GM18868 (cell line): Measurements from ENCODE around the gene KCNQ1OT1.

Experiments used
- ATAC-seq: cut with Tn5 transposase; IDR thresholded peaks from one replicate; pipeline ENCODE4 v1.9.1; 2021; ENCODE audit warnings: mild to moderate bottlenecking, moderate library complexity; ENCODE audit not compliant: unreplicated experiment

Gene KCNQ1OT1

DNA sequence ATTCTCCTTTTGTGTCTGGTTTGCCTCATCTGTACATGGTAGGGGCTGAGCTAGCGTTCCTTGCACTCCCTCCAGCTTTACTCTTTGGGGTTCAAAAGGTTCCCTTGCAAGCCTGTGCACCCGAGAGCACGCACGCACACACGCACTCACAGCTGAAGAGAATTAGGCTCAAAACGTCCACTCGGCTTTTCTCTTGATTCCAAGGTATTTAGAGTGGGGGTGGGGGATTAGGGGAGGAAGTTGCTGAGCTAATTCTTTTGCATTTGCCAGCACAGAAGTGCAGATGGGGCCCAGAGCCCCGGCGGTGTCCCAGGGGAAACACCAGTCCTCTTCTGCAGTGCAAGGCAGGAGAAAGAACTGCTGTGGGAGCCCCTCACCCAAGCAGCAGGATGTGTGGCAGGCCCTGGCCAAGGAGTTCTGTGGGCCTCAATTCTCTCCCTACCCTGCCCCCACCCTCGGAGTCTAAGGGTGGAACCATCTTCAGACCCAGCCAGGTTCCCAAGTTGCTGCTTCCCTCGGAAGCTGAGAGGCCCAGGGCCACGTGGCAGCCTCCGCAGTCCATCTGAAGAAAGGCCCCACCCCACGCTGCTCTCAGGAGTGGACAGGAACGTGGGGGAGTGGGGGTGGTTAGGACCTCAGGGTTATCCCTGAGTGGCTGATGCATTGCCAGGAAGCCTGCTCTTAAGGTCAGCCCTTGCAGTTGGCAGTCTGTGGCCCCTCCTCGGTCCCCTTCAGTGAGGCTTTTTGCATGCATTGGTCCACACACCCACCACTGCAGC, 3.8 kb upstream of the KCNQ1OT1 start:
- ATAC-seq: no peak

DNA sequence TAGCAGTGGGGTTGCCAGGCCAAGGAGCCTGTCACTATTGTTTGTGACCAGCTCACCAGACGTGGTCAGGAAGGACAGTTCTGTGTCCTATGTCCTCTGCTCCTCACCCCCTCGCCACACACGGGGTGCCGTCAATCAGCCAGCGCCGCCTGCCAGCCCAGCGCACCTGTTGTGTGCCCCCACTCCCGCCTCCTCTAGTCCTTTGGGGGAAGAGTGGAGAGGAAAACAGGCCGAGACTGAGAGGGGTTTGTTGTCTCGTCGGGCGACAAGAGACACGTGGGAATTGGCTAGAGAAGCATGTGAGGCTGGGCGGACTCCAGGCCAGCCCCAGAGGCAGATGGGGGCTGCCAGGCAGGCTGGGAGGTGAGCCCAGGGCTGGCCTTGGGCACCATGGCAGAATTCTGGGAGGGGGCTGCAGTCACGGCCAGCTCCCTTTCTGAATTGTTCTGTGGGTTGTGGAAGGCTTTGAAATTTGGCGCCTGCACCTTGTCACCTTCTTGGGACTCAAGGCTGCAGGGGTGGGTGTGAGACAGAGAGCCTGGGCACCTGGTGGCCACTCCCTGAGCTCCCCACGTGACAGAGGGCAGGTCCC, 3.1 kb upstream of the KCNQ1OT1 start:
- no peak for ATAC-seq

DNA sequence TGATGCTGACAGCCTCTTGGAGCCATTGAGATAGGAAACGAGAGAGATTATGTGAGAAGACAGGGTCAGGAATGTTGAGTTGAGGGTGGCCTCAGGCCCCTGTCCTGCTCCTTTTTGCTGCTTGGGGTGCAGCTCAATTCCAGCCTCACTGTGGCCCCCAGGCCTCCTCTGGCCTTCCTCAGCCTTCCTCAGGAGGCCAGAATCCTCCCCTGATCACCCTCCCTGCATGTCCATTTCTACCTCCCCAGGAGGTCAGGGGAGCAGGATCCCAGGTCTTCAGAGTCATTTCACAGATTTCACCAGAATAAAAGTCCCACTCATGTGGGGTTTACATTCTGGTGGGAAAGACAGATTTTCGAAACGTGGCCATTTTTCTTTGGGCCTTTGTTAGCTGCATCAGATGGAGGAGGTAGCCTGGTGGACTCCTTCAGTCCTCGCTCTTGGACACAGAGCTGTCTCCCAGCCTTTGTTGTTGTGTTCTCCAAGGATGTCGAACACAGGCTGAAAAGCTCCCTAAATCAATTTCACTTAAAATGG, 2.2 kb upstream of the KCNQ1OT1 start:
- no peak for ATAC-seq

DNA sequence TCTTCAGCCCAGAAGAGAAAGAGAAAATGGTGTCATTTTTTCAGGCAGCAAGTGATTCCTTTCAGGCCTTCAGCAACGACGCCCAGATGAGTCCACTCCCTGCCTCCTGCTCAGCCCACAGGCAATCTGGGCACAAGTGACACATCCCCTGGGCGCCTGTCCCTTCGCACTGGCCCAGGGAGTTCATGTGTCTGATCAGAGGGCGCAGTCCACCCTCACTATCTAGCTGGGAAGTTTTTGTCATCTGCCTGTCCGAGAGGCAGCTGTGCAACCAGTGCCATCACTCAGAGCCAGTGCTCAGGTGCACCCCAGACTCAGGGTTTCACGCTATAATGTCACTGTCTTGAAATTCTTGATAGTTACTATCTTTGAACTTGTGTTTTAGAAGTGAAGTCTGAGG, 1.4 kb upstream of the KCNQ1OT1 start:
- ATAC-seq: no peak

DNA sequence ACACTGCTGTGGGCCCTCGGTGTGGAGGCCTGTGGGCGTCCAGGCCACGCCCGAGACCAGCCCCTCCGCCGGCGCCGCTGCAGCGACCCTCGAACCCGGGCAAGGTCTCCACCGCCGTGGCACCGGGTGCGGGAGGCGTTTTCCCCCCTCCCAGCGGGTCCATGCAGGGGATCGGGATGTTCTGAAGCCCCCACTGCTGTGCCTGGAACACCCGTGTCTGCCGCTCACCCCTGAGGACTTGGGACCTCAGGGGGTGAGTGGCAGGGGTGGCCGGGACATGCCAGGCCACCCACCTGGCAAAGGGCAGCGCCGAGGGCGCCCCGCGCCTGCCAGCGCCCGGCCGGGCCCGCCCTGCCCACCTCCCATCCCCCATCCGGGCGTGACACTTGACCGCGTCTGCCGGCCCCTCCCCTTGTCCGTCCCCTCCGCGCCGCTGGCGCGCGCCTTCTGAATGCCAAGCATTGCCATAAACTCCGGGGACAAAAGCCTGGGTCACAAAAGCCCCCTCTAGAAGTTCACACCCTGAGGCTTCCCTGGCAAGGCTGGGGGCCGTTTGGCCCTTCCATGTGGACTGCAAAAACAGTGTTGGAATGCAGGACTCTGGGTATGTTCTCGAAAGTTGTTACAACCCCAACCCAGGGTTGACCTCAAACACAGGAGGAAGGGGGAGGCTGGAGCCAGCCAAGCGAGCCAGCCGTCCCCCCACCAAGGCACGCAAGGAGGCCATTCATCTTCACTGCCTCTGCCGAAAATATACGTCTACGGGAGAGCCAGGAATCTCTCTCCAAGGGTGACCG, 819 bp upstream of the KCNQ1OT1 start:
- ATAC-seq: peak; percentile 12

DNA sequence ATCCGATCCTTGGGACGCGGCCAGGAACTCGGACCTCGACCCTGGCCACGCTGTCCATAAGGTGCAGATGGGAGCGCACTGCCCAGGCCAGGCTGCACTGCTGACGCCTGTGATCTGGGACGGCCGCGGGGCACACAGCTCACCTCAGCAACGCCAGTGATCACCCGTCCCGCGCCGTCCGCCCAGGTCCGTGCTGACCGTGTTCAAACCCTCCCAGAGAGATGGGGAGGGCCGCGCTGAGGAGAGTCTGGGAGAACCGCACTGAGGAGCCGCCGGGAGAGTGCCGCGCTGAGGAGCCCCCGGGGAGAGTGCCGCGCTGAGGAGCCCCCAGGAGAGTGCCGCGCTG, 636 bp downstream of the KCNQ1OT1 start:
- ATAC-seq: no peak

DNA sequence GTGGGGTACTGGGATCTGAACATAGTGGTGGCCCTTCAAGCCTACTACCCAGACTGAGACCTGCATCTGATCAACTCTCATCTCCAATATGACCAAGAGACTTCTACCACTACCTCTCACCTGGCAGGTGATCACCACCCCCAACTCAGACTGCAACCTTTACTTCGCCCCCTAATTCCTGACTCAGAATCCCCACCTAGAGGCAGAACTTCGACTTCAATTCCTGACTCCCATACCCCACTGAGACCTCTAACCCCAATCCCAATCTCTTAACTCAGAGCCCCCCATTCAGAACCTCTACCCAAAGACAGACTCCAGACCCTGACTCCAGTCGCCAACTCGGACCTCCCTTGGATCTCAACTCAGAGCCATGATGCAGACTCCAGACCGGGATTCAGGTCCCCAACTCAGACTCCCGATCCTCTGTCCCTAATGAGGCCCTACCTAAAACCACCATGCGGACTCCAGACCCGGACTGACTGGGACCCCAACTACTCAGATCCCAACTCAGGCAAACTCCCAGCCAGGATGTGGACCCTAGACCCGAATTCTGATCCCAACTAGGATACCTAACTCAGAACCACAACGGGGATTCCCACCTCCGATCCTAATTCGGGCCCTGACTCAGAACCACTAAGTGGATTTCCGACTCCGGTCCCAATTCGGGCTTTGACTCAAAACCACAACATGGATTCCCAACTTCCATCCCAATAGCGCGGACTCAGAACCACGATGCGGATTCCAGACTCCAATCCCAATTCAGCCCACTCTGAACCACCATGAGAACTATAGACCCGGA, 1.2 kb downstream of the KCNQ1OT1 start:
- ATAC-seq: no peak

DNA sequence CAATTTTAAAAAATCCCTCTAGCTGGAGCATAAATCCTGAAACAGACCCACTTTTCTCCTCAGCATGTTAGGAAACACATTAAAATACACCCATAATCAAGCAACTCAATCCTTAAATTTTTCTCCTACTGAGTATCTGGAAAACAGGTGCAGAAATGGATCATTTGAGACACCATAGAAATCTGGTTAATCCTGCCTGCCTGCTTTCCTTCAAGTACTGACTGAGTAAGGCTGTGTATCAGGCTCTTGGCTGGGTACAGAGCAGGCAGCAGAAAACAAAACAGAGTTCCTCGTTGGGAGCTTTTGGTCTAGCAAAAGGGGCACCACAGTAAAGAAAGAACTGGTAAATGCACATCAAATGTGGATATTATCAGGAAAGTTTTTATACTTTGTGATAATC, 1.9 kb downstream of the KCNQ1OT1 start:
- no peak for ATAC-seq

DNA sequence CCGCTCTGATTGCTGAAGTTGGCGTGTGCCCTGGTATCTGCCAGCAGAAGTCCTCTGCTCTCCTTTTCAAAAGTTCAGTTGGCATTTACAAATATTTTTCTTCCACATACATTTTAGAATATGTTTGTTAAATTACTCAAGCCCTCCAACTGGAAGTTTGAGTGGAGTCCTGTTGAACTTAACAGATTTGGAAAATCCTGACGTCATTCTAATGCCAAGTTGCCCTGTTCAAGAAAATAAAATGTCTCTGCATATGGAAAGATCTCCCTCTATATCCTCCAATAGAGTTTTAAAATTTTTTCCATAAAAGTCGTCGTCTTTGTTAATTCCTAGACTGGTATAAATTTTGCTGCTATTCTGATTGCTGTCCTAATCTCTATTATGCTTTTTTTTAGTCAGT, 3.3 kb downstream of the KCNQ1OT1 start:
- no peak for ATAC-seq

DNA sequence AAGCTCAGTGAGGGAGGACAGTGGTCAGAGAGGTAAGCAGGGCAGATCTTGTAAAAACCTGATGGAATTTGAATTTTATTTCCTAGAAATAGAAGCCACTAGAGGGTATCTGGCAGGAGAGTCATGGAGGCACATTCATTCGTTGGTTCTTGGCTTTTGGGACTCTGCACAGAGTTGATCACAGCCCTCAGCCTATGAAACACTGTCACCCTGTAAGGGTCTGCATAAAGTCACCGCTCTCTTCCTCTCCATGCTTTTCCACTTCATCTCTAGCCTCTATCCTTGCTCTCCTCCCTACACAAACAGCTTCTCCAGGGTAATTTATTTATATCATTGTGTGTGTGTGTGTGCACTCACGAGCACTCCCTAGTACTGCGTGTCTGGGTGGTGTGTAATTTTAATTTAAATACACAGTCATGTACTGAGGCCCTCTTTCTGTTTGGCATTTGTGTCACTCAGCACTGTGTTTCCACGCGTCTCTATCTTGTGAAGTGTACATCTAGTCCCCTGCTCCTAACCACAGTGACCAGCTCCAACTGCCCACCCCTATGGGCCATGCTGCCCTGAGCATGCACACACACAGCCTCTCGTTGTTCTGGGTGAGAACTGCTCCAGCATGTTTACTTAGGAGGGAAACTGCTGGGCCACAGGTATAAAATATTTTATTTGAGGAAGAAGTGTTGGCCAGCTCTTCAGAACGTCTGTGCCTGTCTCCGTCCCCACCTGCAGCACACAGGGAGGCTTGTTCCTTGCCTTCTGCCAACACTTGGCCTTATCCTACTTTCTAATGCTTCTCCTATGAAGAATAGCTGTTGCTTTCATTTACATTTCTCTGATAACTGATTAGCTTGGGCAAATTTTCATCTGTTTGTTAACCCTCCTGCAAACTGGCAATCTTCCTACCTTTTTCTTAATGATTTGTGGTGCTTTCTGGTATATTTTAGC, 4.5 kb downstream of the KCNQ1OT1 start:
- no peak for ATAC-seq

DNA sequence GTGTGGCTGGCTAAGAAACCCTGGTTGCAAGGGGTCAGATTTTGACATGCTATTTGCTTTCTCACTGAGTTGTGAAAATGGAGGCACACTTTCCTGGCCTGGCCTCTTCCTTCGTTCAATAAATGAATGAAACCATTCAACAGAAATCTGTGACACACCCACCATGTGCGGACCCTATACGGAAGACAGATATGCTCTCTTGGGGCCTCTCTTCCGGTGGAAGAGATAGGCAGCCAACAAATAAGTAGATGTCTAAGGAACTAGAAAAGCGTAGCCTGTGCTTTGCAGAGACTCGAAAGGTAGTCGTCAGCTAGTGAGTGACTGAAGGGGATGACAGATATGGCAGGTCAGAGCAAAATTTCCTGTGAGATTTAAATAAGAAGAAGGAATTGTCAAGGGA, 5.3 kb downstream of the KCNQ1OT1 start:
- no peak for ATAC-seq

DNA sequence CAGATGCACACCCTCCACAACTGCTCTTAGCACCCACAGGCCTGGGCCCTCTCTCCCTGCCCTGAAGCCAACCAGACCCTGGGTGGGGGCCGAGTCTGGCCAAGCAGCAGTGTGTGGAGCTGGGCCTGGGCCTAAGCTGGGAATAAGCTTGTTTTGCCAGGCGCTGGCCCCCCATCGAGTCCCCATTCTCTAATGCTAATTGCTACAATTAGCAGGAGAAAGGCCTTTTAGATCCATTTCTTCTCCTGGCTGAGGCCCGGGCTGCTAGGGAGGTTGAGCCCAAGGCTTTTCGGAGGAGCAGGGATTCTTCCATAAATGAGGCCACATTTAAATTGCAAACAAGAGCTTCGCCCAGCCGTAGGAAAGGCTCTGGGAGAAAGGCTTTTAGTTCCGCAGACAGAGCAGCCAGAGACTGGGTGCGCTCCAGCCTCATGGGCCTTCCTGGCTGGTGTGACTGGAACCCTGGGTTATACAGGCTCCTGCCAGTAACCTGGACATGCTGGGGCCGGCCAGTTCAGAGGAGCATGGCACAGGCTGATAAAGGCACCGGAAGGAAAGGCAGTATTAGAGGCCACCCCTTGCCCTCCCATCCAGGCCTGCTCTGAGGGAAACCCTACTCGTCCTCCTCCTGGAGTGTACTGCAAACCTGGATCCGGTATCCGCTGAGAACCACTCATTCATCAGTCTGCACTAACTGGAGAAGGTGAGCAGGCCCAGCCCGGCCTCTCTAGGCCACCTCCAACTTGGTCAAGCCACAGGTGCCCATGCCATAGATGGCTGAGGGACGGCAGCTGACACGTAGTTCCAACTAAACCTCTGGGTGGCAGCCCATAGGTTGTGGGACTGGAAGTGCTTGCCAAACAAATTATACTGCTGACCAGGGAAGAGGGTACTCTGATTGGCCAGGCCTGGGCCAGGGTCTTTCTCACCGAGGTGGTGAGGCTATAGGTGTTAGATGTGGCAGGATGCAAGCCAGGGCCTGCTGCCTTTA, 6.2 kb downstream of the KCNQ1OT1 start:
- no peak for ATAC-seq

DNA sequence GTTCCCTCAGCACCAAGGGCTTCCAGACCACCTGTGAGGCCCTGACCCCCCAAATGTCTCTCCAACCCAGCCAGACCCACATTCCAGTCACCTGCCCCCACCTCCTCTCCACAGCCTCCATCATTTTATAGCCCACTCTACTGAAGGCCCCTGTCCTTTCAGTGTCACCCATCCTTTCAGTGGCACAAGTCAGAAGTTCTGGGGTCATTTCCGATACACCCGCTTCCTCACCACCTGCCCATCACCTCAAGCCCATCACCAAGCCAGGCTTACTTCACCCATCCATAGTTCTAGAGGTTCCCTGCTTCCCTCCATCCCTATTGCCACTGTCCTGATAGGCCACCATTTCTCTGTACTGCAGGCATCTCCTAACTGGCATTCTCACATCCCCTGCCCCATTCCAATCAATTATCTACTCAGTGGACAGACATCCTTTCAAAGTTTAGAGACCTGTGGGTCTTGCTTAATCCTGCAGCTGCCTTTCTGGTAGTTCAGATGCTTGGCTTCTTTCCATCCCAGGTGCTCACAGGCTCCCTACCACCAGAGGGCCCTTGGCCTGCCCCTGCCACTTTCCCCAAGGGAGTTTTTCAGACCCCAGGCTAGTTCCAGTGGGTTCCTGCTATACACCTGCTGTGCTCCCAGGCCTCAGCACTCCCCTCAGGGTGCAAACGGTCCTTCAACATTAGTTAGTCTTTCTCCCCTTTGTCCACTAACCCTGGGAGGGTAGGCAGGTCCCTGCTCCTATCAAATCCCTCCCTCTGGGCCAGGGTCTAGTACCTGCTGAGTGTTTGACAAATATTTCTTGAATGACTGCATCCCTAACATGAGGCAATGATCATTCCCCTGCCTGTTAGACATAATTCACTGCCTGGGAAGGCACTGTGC, 7.6 kb downstream of the KCNQ1OT1 start:
- ATAC-seq: no peak

DNA sequence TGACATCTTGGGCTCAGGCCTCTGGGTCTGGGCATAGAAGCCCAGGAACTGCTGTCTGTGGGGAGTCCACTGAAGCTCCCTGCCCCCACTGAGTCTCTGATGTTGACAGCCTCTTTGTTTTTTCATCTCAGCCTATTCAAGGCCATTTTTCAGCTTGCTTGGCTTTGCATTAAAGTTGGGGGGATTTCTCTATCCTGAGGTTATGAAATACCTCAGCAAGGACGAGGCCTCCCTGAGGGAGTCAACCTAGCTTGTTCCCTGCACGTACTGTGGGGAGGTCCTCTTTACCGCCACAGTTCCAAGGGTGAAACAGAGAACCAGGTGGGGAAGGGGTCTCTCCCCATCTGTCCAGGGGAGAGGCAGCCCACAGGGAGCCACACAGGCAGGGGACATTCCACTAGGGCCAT, 8.4 kb downstream of the KCNQ1OT1 start:
- ATAC-seq: no peak

DNA sequence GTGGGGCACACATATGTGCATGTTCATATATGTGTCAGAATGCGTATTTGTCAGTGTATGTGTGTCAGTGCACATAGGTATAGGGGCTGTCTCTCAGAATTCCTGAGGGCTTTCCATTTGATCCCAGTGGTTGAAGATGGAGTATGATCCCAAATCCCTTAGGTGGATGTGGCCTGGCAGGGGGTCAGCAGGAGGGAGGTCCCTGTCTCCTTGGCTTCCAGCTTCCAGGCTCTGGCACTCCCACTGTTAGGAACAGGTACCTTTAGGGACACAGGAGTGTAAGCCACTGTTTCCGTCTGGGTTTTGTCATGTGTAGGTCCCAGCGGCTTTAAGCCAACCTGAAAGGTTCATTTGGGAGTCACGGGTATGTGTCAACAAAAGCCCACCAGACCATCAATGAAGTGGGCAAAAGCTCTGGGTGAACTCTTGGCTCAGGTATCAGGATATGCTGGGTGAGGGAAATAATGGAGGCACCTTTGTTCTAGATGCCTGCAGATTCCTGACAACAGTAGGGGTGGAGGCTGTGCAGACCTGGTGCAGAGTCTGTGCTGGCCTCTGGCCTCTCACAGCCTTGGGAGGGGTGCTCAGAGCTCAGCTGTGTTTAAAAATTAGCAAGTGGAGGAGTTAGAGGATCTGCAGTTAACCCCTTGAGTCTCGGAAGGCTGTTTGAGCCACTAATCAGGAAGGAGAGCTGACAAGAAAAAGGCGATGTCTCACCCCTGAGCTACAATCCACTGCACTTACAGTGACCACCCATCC, 9.0 kb downstream of the KCNQ1OT1 start:
- no peak for ATAC-seq

DNA sequence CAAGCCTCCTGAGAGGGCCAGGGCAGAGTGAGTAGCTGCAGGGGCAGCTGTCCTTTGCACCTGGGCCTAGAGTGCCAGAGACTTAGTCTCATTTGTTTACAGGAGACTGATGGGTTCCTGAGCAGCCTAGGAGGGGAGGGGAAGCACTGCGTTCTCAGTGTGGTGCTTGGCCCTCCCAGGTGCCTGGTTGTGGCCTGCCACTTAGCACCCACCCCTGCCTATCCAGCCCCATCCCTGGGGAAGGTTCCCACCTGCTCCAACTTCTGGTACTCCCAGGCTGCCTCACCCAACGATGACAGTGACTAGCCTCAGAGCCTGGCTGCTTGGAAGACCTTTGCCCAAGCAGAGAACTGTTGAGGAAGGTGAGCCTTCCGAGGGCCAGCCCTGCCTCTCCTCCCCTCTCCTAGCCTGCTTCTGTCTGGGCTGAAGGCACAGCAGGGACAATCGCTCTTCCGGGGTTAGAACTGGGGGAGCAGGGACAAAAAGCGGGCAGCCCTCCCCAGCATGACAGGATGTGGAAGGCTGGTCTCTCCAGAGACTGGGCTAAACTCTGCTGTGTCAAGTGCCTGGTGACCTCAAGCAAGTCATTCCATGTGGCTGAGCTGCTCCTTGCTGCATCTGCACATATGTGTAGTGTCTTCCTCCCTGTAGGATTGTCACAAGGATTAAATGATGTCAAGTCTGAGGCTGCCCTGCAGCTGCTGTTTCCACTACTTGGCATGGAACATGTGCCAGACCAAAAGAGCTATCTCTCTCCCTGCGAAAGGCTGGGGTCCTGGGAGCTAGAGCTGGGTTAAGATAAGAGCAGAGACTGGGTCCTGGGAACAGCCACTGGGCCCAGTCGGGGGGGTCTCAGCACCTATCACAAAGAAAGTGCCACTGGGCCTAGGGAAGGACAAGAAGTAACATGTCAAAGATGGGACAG, 9.9 kb downstream of the KCNQ1OT1 start:
- no peak for ATAC-seq
